ENCODE measurements around the gene PRKAG2.

Gene PRKAG2

GRCh38 chr7:151695951-151696541, 180.9 kb downstream of the PRKAG2 start:
- no peak for DNase-seq (ENCODE audit: low read depth, low spot score)

GRCh38 chr7:151694828-151695580, 181.9 kb downstream of the PRKAG2 start:
- no peak for DNase-seq (ENCODE audit: low read depth, low spot score)

GRCh38 chr7:151694441-151694827, 182.5 kb downstream of the PRKAG2 start:
- no peak for DNase-seq (ENCODE audit: low read depth, low spot score)

GRCh38 chr7:151693140-151693539, 183.8 kb downstream of the PRKAG2 start:
- DNase-seq (ENCODE audit: low read depth, low spot score): no peak

- no peak for DNase-seq (ENCODE audit: low read depth, low spot score)
Observed at GRCh38 chr7:151692721-151693120, 184.2 kb downstream of the PRKAG2 start.

GRCh38 chr7:151691449-151691848, 185.5 kb downstream of the PRKAG2 start:
- no peak for DNase-seq (ENCODE audit: low read depth, low spot score)

GRCh38 chr7:151690606-151691005, 186.3 kb downstream of the PRKAG2 start:
- DNase-seq (ENCODE audit: low read depth, low spot score): no peak

- no peak for DNase-seq (ENCODE audit: low read depth, low spot score)
Observed at GRCh38 chr7:151689196-151689971, 187.5 kb downstream of the PRKAG2 start.

GRCh38 chr7:151688236-151688780, 188.6 kb downstream of the PRKAG2 start:
- DNase-seq (ENCODE audit: low read depth, low spot score): no peak

- DNase-seq (ENCODE audit: low read depth, low spot score): no peak
Observed at GRCh38 chr7:151687523-151688235, 189.2 kb downstream of the PRKAG2 start.

- no peak for DNase-seq (ENCODE audit: low read depth, low spot score)
Observed at GRCh38 chr7:151686826-151687225, 190.1 kb downstream of the PRKAG2 start.

- no peak for DNase-seq (ENCODE audit: low read depth, low spot score)
Observed at GRCh38 chr7:151686016-151686766, 190.7 kb downstream of the PRKAG2 start.

GRCh38 chr7:151684408-151685175, 192.3 kb downstream of the PRKAG2 start:
- no peak for DNase-seq (ENCODE audit: low read depth, low spot score)

- no peak for DNase-seq (ENCODE audit: low read depth, low spot score)
Observed at GRCh38 chr7:151683615-151684407, 193.1 kb downstream of the PRKAG2 start.

GRCh38 chr7:151682831-151683614, 193.9 kb downstream of the PRKAG2 start:
- no peak for DNase-seq (ENCODE audit: low read depth, low spot score)

GRCh38 chr7:151681726-151682125, 195.2 kb downstream of the PRKAG2 start:
- no peak for DNase-seq (ENCODE audit: low read depth, low spot score)

GRCh38 chr7:151680810-151681209, 196.1 kb downstream of the PRKAG2 start:
- DNase-seq (ENCODE audit: low read depth, low spot score): no peak

- no peak for DNase-seq (ENCODE audit: low read depth, low spot score)
Observed at GRCh38 chr7:151679881-151680612, 196.9 kb downstream of the PRKAG2 start.
